Gastroesophageal sphincter (tissue), 4 donors: ENCODE data around the gene PIWIL4. TPM values are rescaled to one million over a fixed set of nuclear protein-coding genes. Genes with fewer than 3 reads are reported as not detected.

Experiments used
- ATAC-seq: fragments of 150-250 bp; one replicate; pipeline ENCODE4 v1.9.1; 2016; ENCODE audit warnings: mild to moderate bottlenecking, moderate library complexity
- H3K27ac ChIP-seq, 4 donors: fragments of 200-600 bp; sonication (generic) in 3 of 4; 1 replicate in 3 of 4; 2 replicates in 1 of 4; pipeline ENCODE4 v1.5.1; 2016 to 2019
- H3K27me3 ChIP-seq: fragments of 200-600 bp; sonication (generic); one replicate; pipeline ENCODE4 v1.5.1; 2019
- H3K36me3 ChIP-seq, 2 donors: fragments of 200-600 bp; sonication (generic); one replicate each; pipeline ENCODE4 v1.5.1; 2019; ENCODE audit warnings: control low read depth in 1 of 2
- H3K4me1 ChIP-seq, 3 donors: fragments of 200-600 bp; sonication (generic); 1 replicate in 2 of 3; 2 replicates in 1 of 3; pipeline ENCODE4 v1.5.1; 2016 to 2019; ENCODE audit warnings: control low read depth in 2 of 3
- H3K4me3 ChIP-seq, 2 donors: fragments of 200-600 bp; sonication (generic); one replicate each; pipeline ENCODE4 v1.5.1; 2019; ENCODE audit warnings: mild to moderate bottlenecking in 1 of 2, moderate library complexity in 1 of 2
- H3K9me3 ChIP-seq, 3 donors: fragments of 200-600 bp; sonication (generic); one replicate each; pipeline ENCODE4 v1.5.1; 2017 to 2019; ENCODE audit warnings: control low read depth in 2 of 3
- CTCF ChIP-seq, 4 experiments: fragments of 200-600 bp in 2 of 4; fragments of 450-650 bp in 2 of 4; sonication (generic) in 1 of 4; IDR thresholded peaks; one replicate each; pipeline ENCODE4 v1.5.1; 2017 to 2019; ENCODE audit warnings: antibody characterized with exemption in 4 of 4, mild to moderate bottlenecking in 2 of 4, moderate library complexity in 2 of 4
- EP300 ChIP-seq: sonication (generic); formaldehyde crosslinking; IDR thresholded peaks from one replicate; pipeline ENCODE4 v1.6.1; 2017; ENCODE audit warnings: antibody characterized with exemption, mild to moderate bottlenecking
- POLR2A ChIP-seq, 2 donors: fragments of 450-650 bp; IDR thresholded peaks; one replicate each; pipeline ENCODE4 v1.6.1; 2017; ENCODE audit warnings: antibody characterized with exemption in 2 of 2, mild to moderate bottlenecking in 2 of 2, moderate library complexity in 1 of 2
- POLR2AphosphoS5 ChIP-seq: sonication (generic); formaldehyde crosslinking; IDR thresholded peaks from one replicate; pipeline ENCODE4 v1.6.1; 2017; ENCODE audit warnings: antibody characterized with exemption
- WGBS, 2 donors: methylation state at CpG; one replicate each; pipeline ENCODE4 v1.1.5; 2018; ENCODE audit warnings: low coverage in 1 of 2; 5-methylcytosine and 5-hydroxymethylcytosine counted together
- total RNA-seq, 4 donors: library from RNA; depleted of rRNA; stranded (reverse); fragments of >200 nt; gene quantifications; one replicate each; pipeline ENCODE4 v1.1.0, GENCODE V29; 2016

Gene PIWIL4
- total RNA-seq, 4 donors from 2014 or later, result 2.0 to 8.5 (median 6.0) TPM

- TF ChIP-seq POLR2AphosphoS5 (no peak), EP300 (no peak), POLR2A (IDR thresholded peaks at IDR 0.05) (no peak), CTCF (IDR thresholded peaks at IDR 0.05) (no peak)
- Histone ChIP-seq H3K4me1 (peaks cover 0 to 5% (median 0%) of the 10 kb centered on the region in 3 donors), H3K27me3 (no peaks in the 10 kb centered on the region), H3K4me3 (no peak overlapping the region), H3K27ac (no peak overlapping the region), H3K9me3 (no peaks in the 10 kb centered on the region), H3K36me3 (no peaks in the 10 kb centered on the region)
- no peak for ATAC-seq
- 31 to 40% methylated on average over 5 of the region's 5 CpGs for WGBS, 2 donors
Observed at GRCh38 chr11:94525546-94526324, 41.4 kb upstream of the PIWIL4 start.

- no peak for ATAC-seq
- no peaks in the 10 kb centered on the region for H3K27me3 ChIP-seq
- 66 to 83% methylated on average over 4 of the region's 4 CpGs for WGBS, 2 donors
Observed at GRCh38 chr11:94526645-94527438, 40.3 kb upstream of the PIWIL4 start.

GRCh38 chr11:94528551-94528950 is 38.6 kb upstream of the PIWIL4 start:
- TF ChIP-seq CTCF (IDR thresholded peaks at IDR 0.05), result no peak
- TF ChIP-seq POLR2AphosphoS5, result no peak
- no peak for TF ChIP-seq POLR2A (IDR thresholded peaks at IDR 0.05)
- no peak for TF ChIP-seq EP300
- Histone ChIP-seq H3K36me3 (no peaks in the 10 kb centered on the region), H3K9me3 (no peaks in the 10 kb centered on the region), H3K4me1 (peaks cover 0 to 11% (median 0%) of the 10 kb centered on the region in 3 donors), H3K27ac (no peak overlapping the region), H3K4me3 (no peak overlapping the region), H3K27me3 (peaks cover 3% of the 10 kb centered on the region)
- no peak for ATAC-seq

More at GRCh38 chr11:94526645-94527438, 40.3 kb upstream of the PIWIL4 start:
- no peak overlapping the region for H3K27ac ChIP-seq
- peaks cover 0 to 5% (median 0%) of the 10 kb centered on the region in 3 donors for H3K4me1 ChIP-seq
- H3K4me3 ChIP-seq, result no peak overlapping the region
- H3K9me3 ChIP-seq, result no peaks in the 10 kb centered on the region
- no peaks in the 10 kb centered on the region for H3K36me3 ChIP-seq
- no peak for TF ChIP-seq POLR2A (IDR thresholded peaks at IDR 0.05)
- TF ChIP-seq EP300, result no peak
- TF ChIP-seq POLR2AphosphoS5, result no peak
- TF ChIP-seq CTCF (IDR thresholded peaks at IDR 0.05), result no peak

- no peak overlapping the region for H3K27ac ChIP-seq
- ATAC-seq, result no peak
- H3K4me1 ChIP-seq, result peaks cover 0 to 12% (median 0%) of the 10 kb centered on the region in 3 donors
- H3K4me3 ChIP-seq, result no peak overlapping the region
- TF ChIP-seq POLR2A (IDR thresholded peaks at IDR 0.05) (no peak), EP300 (no peak)
- 83 to 92% methylated on average over 3 of the region's 3 CpGs for WGBS, 2 donors
- no peaks in the 10 kb centered on the region for H3K36me3 ChIP-seq
- H3K27me3 ChIP-seq, result peaks cover 15% of the 10 kb centered on the region
- H3K9me3 ChIP-seq, result no peaks in the 10 kb centered on the region
Observed at GRCh38 chr11:94532211-94532610, 35.0 kb upstream of the PIWIL4 start.

GRCh38 chr11:94533206-94533605 is 34.0 kb upstream of the PIWIL4 start:
- no peak overlapping the region for H3K4me3 ChIP-seq
- 73 to 82% methylated on average over 1 of the region's 1 CpG for WGBS, 2 donors
- peaks cover 15% of the 10 kb centered on the region for H3K27me3 ChIP-seq
- ATAC-seq, result no peak
- no peaks in the 10 kb centered on the region for H3K36me3 ChIP-seq
- peak overlapping the region in 1 of 4 donors; percentile 17 for H3K27ac ChIP-seq
- TF ChIP-seq EP300, result no peak
- H3K9me3 ChIP-seq, result no peaks in the 10 kb centered on the region
- H3K4me1 ChIP-seq, result peaks cover 0 to 15% (median 0%) of the 10 kb centered on the region in 3 donors
